A549 (cell line): ENCODE data around the gene NSUN5. TPM values are rescaled to one million over a fixed set of nuclear protein-coding genes. Genes with fewer than 3 reads are reported as not detected.

Experiments
- polyA plus RNA-seq, 4 experiments: library from polyadenylated mRNA; depleted of rRNA in 3 of 4; stranded (reverse); fragments of >200 nt; fragmentation: RNase III in 1 of 4; extraction: RNeasy Plus Mini Kit Qiagen cat#74134 plus additional on column Dnase treatment in 1 of 4; gene quantifications; 2 replicates in 3 of 4; 3 replicates in 1 of 4; pipeline ENCODE4 v1.2.3, GENCODE V29; 2011 to 2017
- small RNA-seq, 6 experiments: library from RNA; depleted of rRNA; stranded (forward); fragments of <200 nt; gene quantifications; one replicate each; pipeline ENCODE3, GENCODE V24; 2012

Gene NSUN5
- polyA plus RNA-seq, 2 of the 4 experiments (the other 2 are of a cell fraction) = 38.3 to 38.9 TPM

Small RNA genes lying within 50 kb of the gene (small RNA-seq; reads per million reads assigned to genes)
- 0 reads per million in 6 experiments for gene RNU6-1080P

Other genes starting within 250 kb of the NSUN5 start
- gene SPDYE9, start 222.8 kb downstream of the NSUN5 start, polyA plus RNA-seq (2011; rRNA removed) = not detected in 2 replicates
- not detected in 3 replicates for gene SPDYE9, start 222.8 kb downstream of the NSUN5 start, polyA plus RNA-seq (2017; fragmentation: RNase III; extraction: RNeasy Plus Mini Kit Qiagen cat#74134 plus additional on column Dnase treatment)
- gene TRIM50, start 19.3 kb upstream of the NSUN5 start, polyA plus RNA-seq (2011; rRNA removed) = not detected in 2 replicates
- not detected in 3 replicates for gene TRIM50, start 19.3 kb upstream of the NSUN5 start, polyA plus RNA-seq (2017; fragmentation: RNase III; extraction: RNeasy Plus Mini Kit Qiagen cat#74134 plus additional on column Dnase treatment)
- gene FKBP6, start 19.3 kb upstream of the NSUN5 start, polyA plus RNA-seq (2011; rRNA removed) = 0.04 TPM in 1 of 2 replicates, not detected in the other
- gene FKBP6, start 19.3 kb upstream of the NSUN5 start, polyA plus RNA-seq (2017; fragmentation: RNase III; extraction: RNeasy Plus Mini Kit Qiagen cat#74134 plus additional on column Dnase treatment) = not detected in 3 replicates
- gene FZD9, start 125.0 kb upstream of the NSUN5 start, polyA plus RNA-seq (2011; rRNA removed) = 0.57 and 0.78 TPM in 2 replicates
- gene FZD9, start 125.0 kb upstream of the NSUN5 start, polyA plus RNA-seq (2017; fragmentation: RNase III; extraction: RNeasy Plus Mini Kit Qiagen cat#74134 plus additional on column Dnase treatment) = 0.81 to 1.3 TPM (median 1.2 TPM) in 3 replicates
- gene BAZ1B, start 213.5 kb upstream of the NSUN5 start, polyA plus RNA-seq (2011; rRNA removed) = 54.8 and 59.0 TPM in 2 replicates
- 63.0 to 67.5 TPM (median 66.8 TPM) in 3 replicates for gene BAZ1B, start 213.5 kb upstream of the NSUN5 start, polyA plus RNA-seq (2017; fragmentation: RNase III; extraction: RNeasy Plus Mini Kit Qiagen cat#74134 plus additional on column Dnase treatment)
- 58.8 and 62.5 TPM in 2 replicates for gene BCL7B, start 248.9 kb upstream of the NSUN5 start, polyA plus RNA-seq (2011; rRNA removed)
- gene BCL7B, start 248.9 kb upstream of the NSUN5 start, polyA plus RNA-seq (2017; fragmentation: RNase III; extraction: RNeasy Plus Mini Kit Qiagen cat#74134 plus additional on column Dnase treatment) = 48.8 to 52.3 TPM (median 51.7 TPM) in 3 replicates